Pancreas (tissue), 10 donors: Measurements from ENCODE around the gene HECTD1. TPM values are rescaled to one million over a fixed set of nuclear protein-coding genes. Genes with fewer than 3 reads are reported as not detected.
"Not testable (repeated sequence)": the region's sequence is repeated elsewhere in the genome, so short reads cannot be mapped to it uniquely, and the experiment has no call there.

ENCODE experiments used
- ATAC-seq, 4 donors: fragments of 200-7000 bp; cut with Tn5 transposase; one replicate each; pipeline versions ENCODE4 v1.8.0 to v1.9.1; 2020; ENCODE audit warnings: mild to moderate bottlenecking in 4 of 4, moderate library complexity in 4 of 4
- DNase-seq, 6 donors: peaks; one replicate each; pipeline ENCODE4 v3.0.0-alpha.2; 2020
- FAIRE-seq: peaks from 2 replicates; lab custom pipeline; 2012; peaks lifted over from hg19 to GRCh38; lab: Jason Lieb, UNC
- H3K27ac ChIP-seq, 4 donors: fragments of 200-600 bp; sonication (generic); 1 replicate in 3 of 4; 2 replicates in 1 of 4; pipeline versions ENCODE4 v1.5.0 to v1.8.0; 2020
- H3K27me3 ChIP-seq, 4 donors: fragments of 200-600 bp; one replicate each; pipeline ENCODE4 v1.8.0; 2021
- H3K36me3 ChIP-seq, 3 donors: fragments of 200-600 bp; sonication (generic) in 1 of 3; one replicate each; pipeline versions ENCODE4 v1.5.0 to v1.8.0; 2020 to 2021
- H3K4me1 ChIP-seq, 3 donors: fragments of 200-600 bp; one replicate each; pipeline ENCODE4 v1.8.0; 2021
- H3K4me3 ChIP-seq, 4 donors: fragments of 200-600 bp; sonication (generic) in 2 of 4; one replicate each; pipeline versions ENCODE4 v1.5.0 to v1.8.0; 2020 to 2021
- H3K9me3 ChIP-seq, 4 donors: fragments of 200-600 bp; one replicate each; pipeline ENCODE4 v1.8.0; 2021
- WGBS, 2 donors: extraction: QIAGEN DNeasy Blood & Tissue Kit; methylation state at CpG; one replicate each; pipeline ENCODE4 v1.1.7; 2013; 5-methylcytosine and 5-hydroxymethylcytosine counted together
- intact Hi-C, 3 donors: fragments of 100-400 bp; cut with DNase I; formaldehyde crosslinking; loops; one replicate each; pipeline versions ENCODE4 v1.11.1 to v1.14.2; 2022
- polyA plus RNA-seq, 2 donors: library from polyadenylated mRNA; stranded (reverse); fragments of 200-250 nt; gene quantifications; one replicate each; pipeline ENCODE4 v1.2.3, GENCODE V29; 2013
- total RNA-seq, 6 donors: library from RNA; stranded (reverse); fragmentation: NEBNext Ultra II Directional in 4 of 6; extraction: Animal tissue kit (Norgen Biotek cat#: 25700) in 4 of 6; gene quantifications; one replicate each; pipeline versions ENCODE4 v1.2.1 to v1.2.4, GENCODE V29; 2021 to 2023
- TF ChIP-seq, protein P1 (sequence below), 4 donors: fragments of 200-600 bp; sonication (generic) in 3 of 4; IDR thresholded peaks; one replicate each; pipeline versions ENCODE4 v1.5.0 to v1.8.0; 2021; ENCODE audit warnings: antibody characterized with exemption in 4 of 4
- donor health status: healthy with polysubstance abuse.
- donor health status: DM: no; HTN: no; CAD: no; lungs with moderate emphysema.
- donor health status: DM: no; HTN: no; CAD: no.
- donor health status: control.
- donor health status: control.
- donor health status: Bipolar disorder and iron deficiency.
- donor health status: DM: yes; HTN: yes; CAD: no.
- donor health status: DM: no; HTN: no; CAD: no.
- donor health status: DM: no; HTN: no; CAD: no.
- donor health status: DM: yes; HTN: yes; CAD: no.

Gene HECTD1
- total and polyA plus RNA-seq, 8 donors, result 28.7 to 84.4 (median 68.0) TPM

DNA sequence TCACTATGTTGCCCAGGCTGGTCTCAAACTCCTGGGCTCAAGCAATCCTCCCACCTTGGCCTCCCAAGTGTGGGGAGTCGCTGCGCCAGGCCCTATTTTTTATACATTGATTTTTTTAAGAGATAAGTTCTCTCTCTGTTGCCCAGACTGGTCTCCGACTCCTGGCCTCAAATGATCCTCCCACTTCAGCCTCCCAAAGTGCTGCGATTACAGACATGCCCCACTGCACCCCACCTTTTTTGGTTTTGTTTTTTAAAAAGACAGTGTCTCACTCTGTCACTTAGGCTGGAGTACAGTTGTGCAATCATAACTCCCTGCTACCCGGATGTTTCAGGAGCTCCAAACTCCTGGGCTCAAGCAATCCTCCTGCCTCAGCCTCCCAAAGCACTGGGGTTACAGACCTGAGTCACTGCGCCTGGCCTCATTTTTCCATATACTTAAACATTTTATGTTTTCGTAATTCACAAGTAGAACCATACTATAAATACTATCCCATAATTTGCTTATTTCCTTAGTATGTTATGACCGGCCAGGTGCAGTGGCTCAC lies 16.8 kb downstream of the HECTD1 start:
- H3K4me3 ChIP-seq, result no peak overlapping the region
- 95 to 99% methylated on average over 8 of the region's 8 CpGs for WGBS, 2 donors
- no peak for FAIRE-seq
- H3K9me3 ChIP-seq, result no peaks in the 10 kb centered on the region
- ATAC-seq, result no peak
- peaks cover 6 to 11% (median 9%) of the 10 kb centered on the region in 3 donors for H3K4me1 ChIP-seq
- intact Hi-C loops, result no loop called here
- no peak overlapping the region for H3K27ac ChIP-seq
- DNase-seq, result no peak
- TF ChIP-seq, protein P1, sequence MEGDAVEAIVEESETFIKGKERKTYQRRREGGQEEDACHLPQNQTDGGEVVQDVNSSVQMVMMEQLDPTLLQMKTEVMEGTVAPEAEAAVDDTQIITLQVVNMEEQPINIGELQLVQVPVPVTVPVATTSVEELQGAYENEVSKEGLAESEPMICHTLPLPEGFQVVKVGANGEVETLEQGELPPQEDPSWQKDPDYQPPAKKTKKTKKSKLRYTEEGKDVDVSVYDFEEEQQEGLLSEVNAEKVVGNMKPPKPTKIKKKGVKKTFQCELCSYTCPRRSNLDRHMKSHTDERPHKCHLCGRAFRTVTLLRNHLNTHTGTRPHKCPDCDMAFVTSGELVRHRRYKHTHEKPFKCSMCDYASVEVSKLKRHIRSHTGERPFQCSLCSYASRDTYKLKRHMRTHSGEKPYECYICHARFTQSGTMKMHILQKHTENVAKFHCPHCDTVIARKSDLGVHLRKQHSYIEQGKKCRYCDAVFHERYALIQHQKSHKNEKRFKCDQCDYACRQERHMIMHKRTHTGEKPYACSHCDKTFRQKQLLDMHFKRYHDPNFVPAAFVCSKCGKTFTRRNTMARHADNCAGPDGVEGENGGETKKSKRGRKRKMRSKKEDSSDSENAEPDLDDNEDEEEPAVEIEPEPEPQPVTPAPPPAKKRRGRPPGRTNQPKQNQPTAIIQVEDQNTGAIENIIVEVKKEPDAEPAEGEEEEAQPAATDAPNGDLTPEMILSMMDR (IDR thresholded peaks at IDR 0.05), result no peak
- no peaks in the 10 kb centered on the region for H3K36me3 ChIP-seq
- H3K27me3 ChIP-seq, result no peaks in the 10 kb centered on the region

GRCh38 chr14:31190219-31190603 lies 17.4 kb downstream of the HECTD1 start:
- intact Hi-C loops, result no loop called here
- Histone ChIP-seq H3K4me3 (no peak overlapping the region), H3K36me3 (no peaks in the 10 kb centered on the region), H3K9me3 (no peaks in the 10 kb centered on the region), H3K4me1 (peaks cover 6 to 8% (median 8%) of the 10 kb centered on the region in 3 donors), H3K27ac (no peak overlapping the region), H3K27me3 (no peaks in the 10 kb centered on the region)
- FAIRE-seq, result no peak
- no peak for ATAC-seq
- DNase-seq, result no peak
- TF ChIP-seq, protein P1 (IDR thresholded peaks at IDR 0.05), result no peak
- 75 to 81% methylated on average over 3 of the region's 3 CpGs for WGBS, 2 donors

DNA sequence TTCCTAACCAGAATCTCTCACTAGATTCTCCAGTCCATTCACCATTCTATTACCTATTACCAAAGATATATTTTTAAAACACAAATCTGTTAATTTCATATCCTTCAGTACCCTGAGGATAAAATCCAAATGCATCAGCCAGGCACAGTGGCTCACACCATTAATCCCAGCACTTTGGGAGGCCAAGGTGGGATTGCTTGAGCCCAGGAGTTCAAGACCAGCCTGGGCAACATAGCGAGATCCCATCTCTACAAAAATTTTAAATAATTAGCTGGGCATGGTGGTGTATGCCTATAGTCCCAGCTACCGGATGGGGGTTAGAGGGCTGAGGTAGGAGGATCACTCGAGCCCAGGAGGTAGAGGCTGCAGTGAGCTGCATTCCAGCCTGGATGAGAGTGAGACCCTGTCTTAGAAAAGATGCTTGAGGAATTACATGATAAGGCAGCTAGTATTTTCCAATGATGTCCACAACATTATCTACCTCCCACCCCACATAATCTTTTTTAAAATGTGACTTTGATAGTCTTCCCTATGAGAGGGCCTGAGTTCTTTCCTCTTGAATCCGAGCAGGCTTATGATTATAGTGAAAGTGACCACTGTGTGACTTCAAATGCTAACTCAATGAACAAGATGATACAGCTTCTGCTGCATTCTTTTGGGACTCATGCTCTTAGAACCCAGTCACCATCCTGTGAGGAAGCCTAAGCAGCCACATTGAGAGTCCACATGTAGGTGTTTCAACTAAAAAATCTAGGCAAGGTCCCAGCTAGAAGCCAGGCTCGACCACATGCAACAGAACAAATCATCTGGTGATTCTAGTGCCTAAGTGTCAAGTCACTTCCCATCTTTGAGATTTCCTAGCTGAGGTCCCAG lies 18.0 kb downstream of the HECTD1 start:
- intact Hi-C loops, result no loop called here
- DNase-seq, result no peak
- no peak for FAIRE-seq
- Histone ChIP-seq H3K4me1 (peaks cover 0 to 2% (median 1%) of the 10 kb centered on the region in 3 donors), H3K4me3 (no peak overlapping the region), H3K27me3 (no peaks in the 10 kb centered on the region), H3K9me3 (no peaks in the 10 kb centered on the region), H3K27ac (no peak overlapping the region), H3K36me3 (no peaks in the 10 kb centered on the region)
- WGBS, 2 donors, result 93 to 94% methylated on average over 5 of the region's 5 CpGs
- TF ChIP-seq, protein P1 (IDR thresholded peaks at IDR 0.05), result no peak
- no peak for ATAC-seq

DNA sequence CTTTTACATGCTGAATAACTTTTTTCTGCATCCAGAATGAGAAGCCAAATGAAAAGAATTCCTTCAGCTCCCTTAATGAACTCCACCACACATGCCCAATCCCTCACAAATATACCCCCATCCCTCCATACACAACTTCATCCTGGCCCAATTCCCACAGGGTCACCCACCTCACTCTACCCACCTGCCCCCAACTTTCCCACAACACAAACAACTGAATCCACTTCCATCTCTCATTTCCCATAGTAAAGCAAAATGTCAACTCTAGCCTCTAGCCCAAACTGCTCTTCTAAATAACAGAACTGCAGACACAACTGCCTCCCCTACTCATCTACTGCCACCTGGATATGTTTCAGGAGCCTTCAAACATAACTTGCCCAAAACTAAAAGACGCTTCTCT lies 18.8 kb downstream of the HECTD1 start:
- 97 to 99% methylated on average over 1 of the region's 1 CpG for WGBS, 2 donors
- no peak for ATAC-seq

DNA sequence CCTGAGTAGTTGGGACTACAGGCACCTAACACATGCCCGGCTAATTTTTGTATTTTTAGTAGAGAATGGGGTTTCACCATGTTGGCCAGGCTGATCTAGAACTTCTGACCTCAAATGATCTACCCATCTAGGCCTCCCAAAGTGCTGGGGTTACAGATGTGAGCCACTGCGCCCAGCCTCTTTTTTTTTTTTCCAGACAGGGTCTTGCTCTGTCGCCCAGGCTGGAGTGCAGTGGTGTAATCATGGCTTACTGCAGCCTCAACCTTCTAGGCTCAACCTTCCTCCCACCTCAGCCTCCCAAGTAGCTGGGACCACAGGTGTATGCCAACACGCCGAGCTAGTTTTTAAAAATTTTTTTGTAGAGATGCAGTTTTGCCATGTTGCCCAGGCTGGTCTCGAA lies 25.6 kb downstream of the HECTD1 start:
- ATAC-seq, FAIRE-seq, H3K27me3 ChIP-seq, intact Hi-C loops, DNase-seq, H3K27ac ChIP-seq, H3K9me3 ChIP-seq, H3K4me3 ChIP-seq: not testable (repeated sequence)
- Histone ChIP-seq H3K4me1 (peaks cover 0 to 11% (median 6%) of the 10 kb centered on the region in 3 donors), H3K36me3 (peaks cover 0 to 11% (median 10%) of the 10 kb centered on the region in 3 donors)
- WGBS, 2 donors, result 98 to 99% methylated on average over 6 of the region's 6 CpGs

More for the DNA sequence above, 18.8 kb downstream of the HECTD1 start:
- Histone ChIP-seq H3K4me3 (no peak overlapping the region), H3K9me3 (no peaks in the 10 kb centered on the region), H3K4me1 (no peaks in the 10 kb centered on the region), H3K27ac (no peak overlapping the region), H3K27me3 (no peaks in the 10 kb centered on the region), H3K36me3 (no peaks in the 10 kb centered on the region)
- no peak for FAIRE-seq
- no peak for DNase-seq
- TF ChIP-seq, protein P1 (IDR thresholded peaks at IDR 0.05), result no peak
- intact Hi-C loops, result no loop called here
